Esophagus muscularis mucosa (tissue), 3 donors: ENCODE data around the gene CPA2.

Source experiments
- POLR2AphosphoS5 ChIP-seq, 2 donors: sonication (generic); formaldehyde crosslinking; IDR thresholded peaks; one replicate each; pipeline ENCODE4 v1.6.1; 2017; ENCODE audit warnings: antibody characterized with exemption in 2 of 2
- TF ChIP-seq, protein P1 (sequence below), 3 experiments: fragments of 200-600 bp in 2 of 3; fragments of 450-650 bp in 1 of 3; sonication (generic) in 2 of 3; IDR thresholded peaks; one replicate each; pipeline ENCODE4 v1.5.1; 2017 to 2019; ENCODE audit warnings: antibody characterized with exemption in 3 of 3, mild to moderate bottlenecking in 2 of 3, moderate library complexity in 1 of 3

DNA sequence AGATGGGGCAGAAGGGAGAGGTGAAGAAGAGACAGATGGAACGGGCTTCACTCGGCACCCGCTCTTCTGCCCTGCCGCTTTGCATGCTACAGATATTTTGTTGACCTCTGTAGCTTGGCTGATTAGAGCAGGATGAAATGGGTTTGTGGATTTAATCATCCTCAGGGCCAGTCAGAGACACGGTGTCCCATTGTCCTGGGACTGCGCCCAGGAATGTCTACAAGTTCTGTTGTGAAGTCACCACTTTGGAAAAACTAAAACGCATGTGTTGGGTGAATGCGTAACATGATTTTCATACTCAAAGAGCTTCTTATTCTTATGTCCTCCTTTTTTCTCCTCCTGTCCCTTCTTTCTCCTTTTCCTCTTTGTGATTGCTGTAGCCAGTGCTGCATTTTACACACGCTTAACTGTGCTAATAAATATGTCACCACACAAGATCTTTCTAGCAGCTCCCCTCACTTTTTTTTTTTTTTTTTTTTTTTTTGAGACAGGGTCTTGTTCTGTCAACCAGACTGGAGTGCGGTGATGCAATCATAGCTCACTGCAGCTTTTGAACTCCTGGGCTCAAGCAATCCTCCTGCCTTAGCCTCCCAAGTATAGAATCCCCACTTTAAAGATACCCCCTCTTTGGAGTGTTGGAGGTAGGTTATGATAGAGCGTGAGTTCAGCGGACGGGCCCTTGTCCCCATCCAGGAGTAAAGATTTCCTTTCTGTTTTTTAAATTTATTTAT is 29.7 kb downstream of the CPA2 start:
- TF ChIP-seq, protein P1, sequence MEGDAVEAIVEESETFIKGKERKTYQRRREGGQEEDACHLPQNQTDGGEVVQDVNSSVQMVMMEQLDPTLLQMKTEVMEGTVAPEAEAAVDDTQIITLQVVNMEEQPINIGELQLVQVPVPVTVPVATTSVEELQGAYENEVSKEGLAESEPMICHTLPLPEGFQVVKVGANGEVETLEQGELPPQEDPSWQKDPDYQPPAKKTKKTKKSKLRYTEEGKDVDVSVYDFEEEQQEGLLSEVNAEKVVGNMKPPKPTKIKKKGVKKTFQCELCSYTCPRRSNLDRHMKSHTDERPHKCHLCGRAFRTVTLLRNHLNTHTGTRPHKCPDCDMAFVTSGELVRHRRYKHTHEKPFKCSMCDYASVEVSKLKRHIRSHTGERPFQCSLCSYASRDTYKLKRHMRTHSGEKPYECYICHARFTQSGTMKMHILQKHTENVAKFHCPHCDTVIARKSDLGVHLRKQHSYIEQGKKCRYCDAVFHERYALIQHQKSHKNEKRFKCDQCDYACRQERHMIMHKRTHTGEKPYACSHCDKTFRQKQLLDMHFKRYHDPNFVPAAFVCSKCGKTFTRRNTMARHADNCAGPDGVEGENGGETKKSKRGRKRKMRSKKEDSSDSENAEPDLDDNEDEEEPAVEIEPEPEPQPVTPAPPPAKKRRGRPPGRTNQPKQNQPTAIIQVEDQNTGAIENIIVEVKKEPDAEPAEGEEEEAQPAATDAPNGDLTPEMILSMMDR (IDR thresholded peaks at IDR 0.05): no peak
- no peak for TF ChIP-seq POLR2AphosphoS5 (IDR thresholded peaks at IDR 0.05)
